ENCODE data around the gene CFAP74. TPM values are rescaled to one million over a fixed set of nuclear protein-coding genes. Genes with fewer than 3 reads are reported as not detected.

CFAP74 gene
- total and polyA plus RNA-seq, 5 donors from 2014 or later, result not detected

GRCh38 chr1:2021550-2021949 lies 18.0 kb upstream of the CFAP74 start:
- H3K9me3 Mint-ChIP-seq, result peaks cover 0 to 7% (median 0%) of the 10 kb centered on the region in 7 donors
- peaks cover 38% of the 10 kb centered on the region for H3K27me3 Mint-ChIP-seq
- peaks cover 0 to 26% (median 1%) of the 10 kb centered on the region in 4 donors for H3K4me1 Mint-ChIP-seq
- no peak overlapping the region for H3K4me3 Mint-ChIP-seq
- H3K36me3 ChIP-seq (ENCODE audit: control insufficient read depth, insufficient read depth, low read length), result no peaks in the 10 kb centered on the region
- ATAC-seq (ENCODE audit: low read depth in 2 of 2) (no peak), DNase-seq (no peak)
- H3K36me3 Mint-ChIP-seq, result no peaks in the 10 kb centered on the region
- H3K27ac ChIP-seq (ENCODE audit: insufficient read depth, low read length, poor library complexity, severe bottlenecking), result no peak overlapping the region
- no peaks in the 10 kb centered on the region for H3K9me3 ChIP-seq (ENCODE audit: control insufficient read depth in 2 of 2, low read length in 2 of 2)
- no peak overlapping the region for H3K27ac Mint-ChIP-seq
- peaks cover 10% of the 10 kb centered on the region for H3K4me1 ChIP-seq (ENCODE audit: control insufficient read depth, insufficient read depth, low read length, poor library complexity, severe bottlenecking)
- H3K27me3 ChIP-seq (ENCODE audit: control insufficient read depth, insufficient read depth, low read length), result peaks cover 4% of the 10 kb centered on the region
- H3K4me3 ChIP-seq (ENCODE audit: low read depth, low read length), result no peak overlapping the region

DNA sequence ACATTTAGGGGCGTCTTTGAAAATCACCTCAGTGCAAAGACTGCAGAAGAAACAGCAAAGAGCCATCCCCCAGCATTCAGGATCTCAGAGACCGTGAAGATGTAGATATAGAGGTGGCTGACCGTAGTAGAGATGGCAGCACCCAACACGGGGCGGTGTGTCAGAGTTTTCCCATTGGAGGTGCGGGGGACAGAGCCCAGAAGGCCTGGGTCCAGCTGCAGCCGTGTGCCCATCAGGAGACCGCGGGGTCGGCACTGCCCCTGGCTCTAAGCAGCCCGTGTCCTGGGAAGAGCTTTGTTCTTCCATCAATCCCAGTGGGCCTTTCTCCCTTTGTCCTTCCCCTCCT lies 16.7 kb upstream of the CFAP74 start:
- DNase-seq, result no peak
- H3K9me3 Mint-ChIP-seq, result peaks cover 0 to 7% (median 0%) of the 10 kb centered on the region in 7 donors
- Histone ChIP-seq H3K9me3 (ENCODE audit: control insufficient read depth in 2 of 2, low read length in 2 of 2) (no peaks in the 10 kb centered on the region), H3K4me1 (ENCODE audit: control insufficient read depth, insufficient read depth, low read length, poor library complexity, severe bottlenecking) (peaks cover 6% of the 10 kb centered on the region), H3K27me3 (ENCODE audit: control insufficient read depth, insufficient read depth, low read length) (peaks cover 4% of the 10 kb centered on the region), H3K36me3 (ENCODE audit: control insufficient read depth, insufficient read depth, low read length) (no peaks in the 10 kb centered on the region), H3K27ac (ENCODE audit: insufficient read depth, low read length, poor library complexity, severe bottlenecking) (no peak overlapping the region), H3K4me3 (ENCODE audit: low read depth, low read length) (no peak overlapping the region)
- H3K4me1 Mint-ChIP-seq, result peaks cover 0 to 23% (median 1%) of the 10 kb centered on the region in 4 donors
- H3K4me3 Mint-ChIP-seq, result peak overlapping the region in 1 of 4 donors; percentile 15
- H3K36me3 Mint-ChIP-seq, result no peaks in the 10 kb centered on the region
- peaks cover 47% of the 10 kb centered on the region for H3K27me3 Mint-ChIP-seq
- ATAC-seq (ENCODE audit: low read depth in 2 of 2), result no peak
- peak overlapping the region in 1 of 3 donors; percentile 5 for H3K27ac Mint-ChIP-seq

- Histone ChIP-seq H3K27me3 (ENCODE audit: control insufficient read depth, insufficient read depth, low read length) (peaks cover 4% of the 10 kb centered on the region), H3K4me3 (ENCODE audit: low read depth, low read length) (no peak overlapping the region), H3K36me3 (ENCODE audit: control insufficient read depth, insufficient read depth, low read length) (no peaks in the 10 kb centered on the region), H3K9me3 (ENCODE audit: control insufficient read depth in 2 of 2, low read length in 2 of 2) (no peaks in the 10 kb centered on the region), H3K27ac (ENCODE audit: insufficient read depth, low read length, poor library complexity, severe bottlenecking) (no peak overlapping the region), H3K4me1 (ENCODE audit: control insufficient read depth, insufficient read depth, low read length, poor library complexity, severe bottlenecking) (peaks cover 6% of the 10 kb centered on the region)
- H3K4me3 Mint-ChIP-seq, result peak overlapping the region in 1 of 4 donors; percentile 15
- no peak for DNase-seq
- ATAC-seq (ENCODE audit: low read depth in 2 of 2), result no peak
- peaks cover 0 to 7% (median 0%) of the 10 kb centered on the region in 7 donors for H3K9me3 Mint-ChIP-seq
- peak overlapping the region in 1 of 3 donors; percentile 5 for H3K27ac Mint-ChIP-seq
- no peaks in the 10 kb centered on the region for H3K36me3 Mint-ChIP-seq
- H3K27me3 Mint-ChIP-seq, result peaks cover 52% of the 10 kb centered on the region
- H3K4me1 Mint-ChIP-seq, result peaks cover 0 to 23% (median 1%) of the 10 kb centered on the region in 4 donors
Measured at GRCh38 chr1:2019571-2020309, 16.2 kb upstream of the CFAP74 start.

GRCh38 chr1:2019172-2019543 lies 15.6 kb upstream of the CFAP74 start, which contains the start of gene GABRD:
Gene GABRD, plus strand, starts transcription at chr1:2019345. Its CDS starts 79 bp downstream, at chr1:2019424.
- peak in 1 of 2 donors; percentile 36 for ATAC-seq (ENCODE audit: low read depth in 2 of 2)
- peaks cover 4% of the 10 kb centered on the region for H3K27me3 ChIP-seq (ENCODE audit: control insufficient read depth, insufficient read depth, low read length)

DNA sequence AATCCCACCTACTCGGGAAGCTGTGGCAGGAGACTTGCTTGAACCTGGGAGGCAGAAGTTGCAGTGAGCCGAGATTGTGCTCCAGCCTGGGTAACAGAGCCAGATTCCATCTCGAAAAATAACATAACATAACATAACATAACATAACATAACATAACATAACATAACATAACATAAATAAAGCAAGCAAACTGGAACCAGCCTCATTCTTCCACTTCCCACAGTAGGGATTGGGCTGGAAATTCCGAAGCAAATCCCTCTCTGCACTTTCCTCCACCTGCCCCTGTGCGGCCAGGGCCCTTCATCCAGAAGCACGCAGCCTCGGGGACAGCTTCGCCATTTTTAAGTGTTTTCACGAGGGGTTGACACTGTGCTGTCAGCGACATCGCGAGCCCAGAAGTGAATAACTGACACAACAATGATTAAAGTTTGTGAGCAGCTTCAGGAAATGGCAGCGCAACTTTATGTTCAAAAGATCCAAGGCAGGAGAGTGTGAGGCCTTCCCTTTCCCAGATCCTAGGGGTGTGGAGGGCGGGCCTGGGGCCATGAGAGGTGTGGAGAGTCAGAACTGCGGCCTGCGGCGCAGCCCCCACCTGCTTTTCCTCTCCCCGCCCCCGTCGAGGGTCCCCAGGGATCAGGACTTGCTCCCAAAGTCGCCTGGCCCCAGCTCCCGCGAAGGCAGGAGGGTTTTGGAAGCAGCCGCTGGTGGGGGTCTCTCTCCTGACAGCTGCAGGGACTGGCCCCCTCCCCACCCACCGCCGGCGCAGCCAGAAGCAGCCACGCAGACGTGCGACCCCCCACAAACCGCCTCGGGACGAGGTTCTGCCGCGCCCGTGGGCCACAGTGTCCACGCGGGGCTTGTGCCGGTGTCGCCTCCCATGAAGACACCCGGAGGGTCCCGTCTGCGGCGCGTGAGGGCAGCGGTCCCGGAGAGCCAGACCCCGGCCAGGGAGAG lies 14.9 kb upstream of the CFAP74 start:
- Histone ChIP-seq H3K9me3 (ENCODE audit: control insufficient read depth in 2 of 2, low read length in 2 of 2) (no peaks in the 10 kb centered on the region), H3K36me3 (ENCODE audit: control insufficient read depth, insufficient read depth, low read length) (no peaks in the 10 kb centered on the region), H3K4me1 (ENCODE audit: control insufficient read depth, insufficient read depth, low read length, poor library complexity, severe bottlenecking) (peaks cover 6% of the 10 kb centered on the region), H3K27ac (ENCODE audit: insufficient read depth, low read length, poor library complexity, severe bottlenecking) (no peak overlapping the region), H3K4me3 (ENCODE audit: low read depth, low read length) (no peak overlapping the region), H3K27me3 (ENCODE audit: control insufficient read depth, insufficient read depth, low read length) (peaks cover 4% of the 10 kb centered on the region)
- peaks cover 0 to 23% (median 1%) of the 10 kb centered on the region in 4 donors for H3K4me1 Mint-ChIP-seq
- no peak for DNase-seq
- peaks cover 0 to 6% (median 0%) of the 10 kb centered on the region in 7 donors for H3K9me3 Mint-ChIP-seq
- no peaks in the 10 kb centered on the region for H3K36me3 Mint-ChIP-seq
- peak overlapping the region; percentile 24 to 86 (median 54) for H3K4me3 Mint-ChIP-seq
- no peak overlapping the region for H3K27ac Mint-ChIP-seq
- peaks cover 52% of the 10 kb centered on the region for H3K27me3 Mint-ChIP-seq
- no peak for ATAC-seq (ENCODE audit: low read depth in 2 of 2)

More at GRCh38 chr1:2019172-2019543, 15.6 kb upstream of the CFAP74 start, which contains the start of gene GABRD:
- H3K27me3 Mint-ChIP-seq, result peaks cover 52% of the 10 kb centered on the region
- Histone ChIP-seq H3K4me1 (ENCODE audit: control insufficient read depth, insufficient read depth, low read length, poor library complexity, severe bottlenecking) (peaks cover 6% of the 10 kb centered on the region), H3K4me3 (ENCODE audit: low read depth, low read length) (no peak within 1 kb of the TSS), H3K9me3 (ENCODE audit: control insufficient read depth in 2 of 2, low read length in 2 of 2) (no peaks in the 10 kb centered on the region), H3K36me3 (ENCODE audit: control insufficient read depth, insufficient read depth, low read length) (no peaks in the 10 kb centered on the region), H3K27ac (ENCODE audit: insufficient read depth, low read length, poor library complexity, severe bottlenecking) (no peak within 1 kb of the TSS)
- H3K4me3 Mint-ChIP-seq, result peak within 1 kb of the TSS; percentile 24 to 86 (median 54)
- peak within 1 kb of the TSS in 1 of 3 donors; percentile 5 for H3K27ac Mint-ChIP-seq
- no peaks in the 10 kb centered on the region for H3K36me3 Mint-ChIP-seq
- H3K4me1 Mint-ChIP-seq, result peaks cover 0 to 23% (median 1%) of the 10 kb centered on the region in 4 donors
- H3K9me3 Mint-ChIP-seq, result peaks cover 0 to 7% (median 0%) of the 10 kb centered on the region in 7 donors
- no peak for DNase-seq

DNA sequence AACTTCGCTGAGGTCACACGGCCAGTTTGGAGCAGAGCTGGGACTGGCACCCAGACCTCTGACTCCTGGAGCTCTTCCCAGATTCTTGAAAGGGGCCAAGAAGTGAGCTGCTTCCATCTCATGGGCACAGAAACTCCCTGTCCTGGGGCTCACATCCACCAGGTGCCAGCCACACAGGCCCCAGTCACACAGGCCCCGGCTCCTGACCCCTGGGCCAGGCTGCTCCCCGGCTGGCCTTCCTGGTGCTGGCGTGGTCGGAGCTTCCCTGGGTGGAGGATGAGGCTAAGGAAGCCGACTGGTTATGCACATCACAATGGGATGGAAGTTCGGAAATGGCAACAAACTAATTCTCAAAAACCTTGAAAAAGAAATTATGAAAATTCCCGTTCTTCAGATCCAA lies 12.5 kb upstream of the CFAP74 start:
- Mint-ChIP-seq H3K4me1 (peaks cover 0 to 22% (median 1%) of the 10 kb centered on the region in 4 donors), H3K36me3 (no peaks in the 10 kb centered on the region), H3K27me3 (peaks cover 47% of the 10 kb centered on the region), H3K4me3 (no peak overlapping the region), H3K9me3 (peaks cover 0 to 3% (median 0%) of the 10 kb centered on the region in 7 donors), H3K27ac (no peak overlapping the region)
- ATAC-seq (ENCODE audit: low read depth in 2 of 2) (no peak), DNase-seq (no peak)
- Histone ChIP-seq H3K27me3 (ENCODE audit: control insufficient read depth, insufficient read depth, low read length) (peaks cover 4% of the 10 kb centered on the region), H3K4me3 (ENCODE audit: low read depth, low read length) (no peak overlapping the region), H3K9me3 (ENCODE audit: control insufficient read depth in 2 of 2, low read length in 2 of 2) (no peaks in the 10 kb centered on the region), H3K36me3 (ENCODE audit: control insufficient read depth, insufficient read depth, low read length) (no peaks in the 10 kb centered on the region), H3K27ac (ENCODE audit: insufficient read depth, low read length, poor library complexity, severe bottlenecking) (no peak overlapping the region), H3K4me1 (ENCODE audit: control insufficient read depth, insufficient read depth, low read length, poor library complexity, severe bottlenecking) (peaks cover 6% of the 10 kb centered on the region)

DNA sequence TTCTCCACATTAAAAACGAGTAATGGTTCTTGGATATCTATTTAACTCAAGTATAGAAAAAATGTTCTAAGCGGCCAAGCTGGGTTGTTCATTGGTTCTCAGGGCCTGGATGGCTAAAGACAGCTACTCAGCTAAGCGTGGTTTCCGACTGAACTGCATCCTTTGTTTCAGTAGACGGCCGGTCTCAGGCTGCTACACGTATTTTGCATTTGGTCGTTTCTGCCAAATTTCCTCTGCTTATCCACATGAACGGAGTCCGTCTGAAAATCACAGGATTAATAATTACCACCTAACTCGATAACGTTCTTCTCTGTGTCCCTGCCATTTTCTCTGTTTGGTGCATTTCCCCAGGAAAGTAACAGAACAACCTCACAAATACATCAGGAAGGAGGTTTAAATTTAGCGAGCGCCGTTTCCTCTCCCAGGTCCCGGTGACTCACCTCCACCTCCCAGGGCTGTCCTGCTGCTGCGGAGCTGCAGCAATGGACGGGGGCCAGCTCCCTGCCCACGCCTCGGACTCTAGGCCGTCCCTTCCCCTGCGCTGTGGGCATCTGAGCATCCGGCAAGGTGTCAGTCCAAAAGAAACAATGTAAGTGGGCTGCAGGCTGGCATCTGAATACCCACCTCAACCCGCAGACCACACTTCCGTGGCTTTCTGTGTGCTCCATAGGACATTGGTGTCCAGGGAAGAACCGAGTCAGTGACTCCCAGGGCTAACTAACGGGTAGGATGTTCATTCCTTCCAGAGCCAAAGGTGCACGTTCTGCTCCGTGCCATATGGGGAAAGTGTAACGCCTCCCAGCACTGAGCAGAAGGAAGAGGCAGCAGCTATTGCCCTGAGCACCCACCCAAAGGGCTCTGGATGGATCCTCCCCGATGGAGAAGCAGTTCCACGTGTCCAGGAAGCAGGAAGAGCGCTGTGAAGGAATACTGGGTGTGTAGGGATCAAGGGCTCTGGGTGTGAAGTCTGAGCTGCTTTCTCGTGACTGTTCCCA lies 11.5 kb upstream of the CFAP74 start:
- no peak for DNase-seq
- H3K4me1 Mint-ChIP-seq, result peaks cover 0 to 15% (median 1%) of the 10 kb centered on the region in 4 donors
- peaks cover 0 to 3% (median 0%) of the 10 kb centered on the region in 7 donors for H3K9me3 Mint-ChIP-seq
- ATAC-seq (ENCODE audit: low read depth in 2 of 2), result no peak
- no peak overlapping the region for H3K4me3 Mint-ChIP-seq
- Histone ChIP-seq H3K4me1 (ENCODE audit: control insufficient read depth, insufficient read depth, low read length, poor library complexity, severe bottlenecking) (peaks cover 6% of the 10 kb centered on the region), H3K27ac (ENCODE audit: insufficient read depth, low read length, poor library complexity, severe bottlenecking) (no peak overlapping the region), H3K4me3 (ENCODE audit: low read depth, low read length) (no peak overlapping the region), H3K36me3 (ENCODE audit: control insufficient read depth, insufficient read depth, low read length) (no peaks in the 10 kb centered on the region), H3K27me3 (ENCODE audit: control insufficient read depth, insufficient read depth, low read length) (peaks cover 4% of the 10 kb centered on the region), H3K9me3 (ENCODE audit: control insufficient read depth in 2 of 2, low read length in 2 of 2) (no peaks in the 10 kb centered on the region)
- H3K27ac Mint-ChIP-seq, result no peak overlapping the region
- peaks cover 37% of the 10 kb centered on the region for H3K27me3 Mint-ChIP-seq
- no peaks in the 10 kb centered on the region for H3K36me3 Mint-ChIP-seq
